ENCODE data around the gene DTX1. TPM values are rescaled to one million over a fixed set of nuclear protein-coding genes. Genes with fewer than 3 reads are reported as not detected.

DTX1 gene
- total and polyA plus RNA-seq, 4 donors = 0.15 to 4.8 (median 2.3) TPM

DNA sequence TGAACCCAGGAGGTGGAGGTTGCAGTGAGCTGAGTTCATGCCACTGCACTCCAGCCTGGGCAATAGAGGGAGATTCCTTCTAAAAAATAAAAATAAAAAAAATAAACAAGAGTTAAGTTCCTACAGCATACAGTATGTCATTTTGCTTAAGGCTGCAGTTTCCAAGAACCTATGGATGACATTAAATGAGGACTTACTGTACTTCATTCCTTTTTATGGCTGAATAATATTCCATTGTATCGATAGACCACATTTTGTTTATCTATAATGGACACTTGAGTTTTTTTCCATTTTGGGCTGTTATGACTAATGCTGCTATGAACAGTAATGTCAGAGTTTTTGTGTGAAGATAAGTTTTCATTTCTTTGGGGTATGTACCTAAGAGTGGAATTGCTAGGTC is 61.6 kb downstream of the DTX1 start:
- no peak overlapping the region for H3K4me3 ChIP-seq (ENCODE audit: low read length in 2 of 2)
- DNase-seq (no peak), ATAC-seq (ENCODE audit: low FRiP score) (no peak)
- no peaks in the 10 kb centered on the region for H3K36me3 ChIP-seq (ENCODE audit: control insufficient read depth in 1 of 2, insufficient read depth in 2 of 2, low read length in 1 of 2)
- 93 to 97% methylated on average over 1 of the region's 1 CpG for WGBS, 2 donors
- no peaks in the 10 kb centered on the region for H3K27me3 ChIP-seq (ENCODE audit: control insufficient read depth in 1 of 2, insufficient read depth in 2 of 2, low read length in 1 of 2)
- H3K4me1 ChIP-seq (ENCODE audit: control insufficient read depth in 1 of 2, insufficient read depth in 2 of 2, low read length in 2 of 2) = no peaks in the 10 kb centered on the region
- intact Hi-C loops (cut with DNase I) = no loop called here
- no peak overlapping the region for H3K27ac ChIP-seq (ENCODE audit: low read depth in 1 of 2, low read length in 2 of 2)
- no peaks in the 10 kb centered on the region for H3K9me3 ChIP-seq (ENCODE audit: control insufficient read depth, low read length)

DNA sequence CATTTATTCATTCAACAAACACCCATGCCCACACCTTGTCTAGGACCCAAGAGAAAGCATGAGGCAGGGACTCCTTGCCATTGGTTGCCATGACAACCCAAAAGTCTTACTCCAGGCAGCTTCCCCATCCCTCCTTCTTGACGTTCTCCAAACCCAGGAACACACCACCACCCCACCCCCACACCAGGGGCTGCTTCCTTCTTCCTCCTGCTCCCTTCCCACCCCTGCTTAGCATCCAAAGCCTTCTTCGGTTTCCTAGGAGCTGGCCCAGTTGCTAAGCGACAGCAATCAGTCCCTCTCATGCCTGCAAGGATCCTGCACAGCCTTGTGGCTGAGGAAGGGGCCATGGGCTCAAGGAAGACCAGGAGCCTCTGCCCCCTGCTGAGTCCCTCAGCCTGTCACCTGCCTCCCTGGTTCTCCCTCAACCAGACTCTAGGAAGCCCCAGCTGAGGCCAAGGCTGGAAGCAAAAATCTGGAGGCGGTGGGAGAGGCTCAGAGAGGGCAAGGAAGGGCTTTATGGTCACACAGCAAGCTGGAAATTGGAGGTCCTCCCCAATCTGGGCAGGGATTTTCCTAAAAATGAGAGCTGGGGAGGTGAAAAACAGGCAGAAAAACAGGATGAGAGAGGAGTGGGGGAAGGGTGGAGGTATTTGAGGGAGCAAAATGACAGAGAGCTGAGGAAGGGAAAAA is 63.6 kb downstream of the DTX1 start:
- WGBS, 2 donors = 33 to 34% methylated on average over 4 of the region's 4 CpGs
- intact Hi-C loops (cut with DNase I) = no loop called here
- ATAC-seq (ENCODE audit: low FRiP score) (no peak), DNase-seq (no peak)
- no peaks in the 10 kb centered on the region for H3K9me3 ChIP-seq (ENCODE audit: control insufficient read depth, low read length)
- no peaks in the 10 kb centered on the region for H3K4me1 ChIP-seq (ENCODE audit: control insufficient read depth in 1 of 2, insufficient read depth in 2 of 2, low read length in 2 of 2)
- no peaks in the 10 kb centered on the region for H3K36me3 ChIP-seq (ENCODE audit: control insufficient read depth in 1 of 2, insufficient read depth in 2 of 2, low read length in 1 of 2)
- H3K27me3 ChIP-seq (ENCODE audit: control insufficient read depth in 1 of 2, insufficient read depth in 2 of 2, low read length in 1 of 2) = no peaks in the 10 kb centered on the region
- no peak overlapping the region for H3K4me3 ChIP-seq (ENCODE audit: low read length in 2 of 2)
- H3K27ac ChIP-seq (ENCODE audit: low read depth in 1 of 2, low read length in 2 of 2) = no peak overlapping the region

DNA sequence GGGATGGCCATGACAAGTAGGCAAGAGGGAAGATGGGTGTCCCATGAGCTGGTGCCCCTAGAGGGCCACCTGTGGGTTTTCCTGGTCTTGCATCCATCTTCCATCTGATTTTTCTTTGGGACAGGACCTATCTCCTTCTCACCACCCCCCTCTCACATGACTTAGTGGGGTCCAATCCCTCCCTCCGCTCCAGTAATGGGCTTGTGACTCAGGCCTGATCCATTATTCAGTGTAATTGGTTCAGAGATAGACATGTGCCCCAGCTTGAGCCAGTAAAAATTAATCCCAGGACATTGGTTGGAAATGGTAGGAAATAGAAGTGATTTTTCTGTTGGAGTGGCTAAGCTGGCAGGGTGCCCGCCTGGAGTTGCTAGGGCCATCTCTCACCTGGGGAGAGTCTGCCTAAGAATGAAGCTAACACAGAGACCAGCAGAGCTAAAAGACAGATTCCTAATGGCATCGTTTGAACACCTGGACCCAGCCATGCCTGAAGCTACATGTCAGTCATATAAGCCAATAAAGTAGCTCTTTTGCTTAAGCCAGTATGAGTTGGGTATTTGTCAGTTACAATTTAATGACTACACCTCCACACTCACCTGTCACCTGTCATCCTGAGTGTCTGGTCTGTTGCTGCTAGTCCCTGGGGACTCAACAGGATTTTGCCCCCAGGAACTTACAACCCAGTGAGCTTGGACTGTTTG is 64.3 kb downstream of the DTX1 start:
- no peak overlapping the region for H3K4me3 ChIP-seq (ENCODE audit: low read length in 2 of 2)
- intact Hi-C loops (cut with DNase I) = no loop called here
- 75 to 77% methylated on average over 3 of the region's 3 CpGs for WGBS, 2 donors
- ATAC-seq (ENCODE audit: low FRiP score) = no peak
- H3K36me3 ChIP-seq (ENCODE audit: control insufficient read depth in 1 of 2, insufficient read depth in 2 of 2, low read length in 1 of 2) = no peaks in the 10 kb centered on the region
- no peak overlapping the region for H3K27ac ChIP-seq (ENCODE audit: low read depth in 1 of 2, low read length in 2 of 2)
- no peaks in the 10 kb centered on the region for H3K27me3 ChIP-seq (ENCODE audit: control insufficient read depth in 1 of 2, insufficient read depth in 2 of 2, low read length in 1 of 2)
- H3K4me1 ChIP-seq (ENCODE audit: control insufficient read depth in 1 of 2, insufficient read depth in 2 of 2, low read length in 2 of 2) = no peaks in the 10 kb centered on the region
- DNase-seq = peak in 1 of 2 donors; percentile 11
- no peaks in the 10 kb centered on the region for H3K9me3 ChIP-seq (ENCODE audit: control insufficient read depth, low read length)

DNA sequence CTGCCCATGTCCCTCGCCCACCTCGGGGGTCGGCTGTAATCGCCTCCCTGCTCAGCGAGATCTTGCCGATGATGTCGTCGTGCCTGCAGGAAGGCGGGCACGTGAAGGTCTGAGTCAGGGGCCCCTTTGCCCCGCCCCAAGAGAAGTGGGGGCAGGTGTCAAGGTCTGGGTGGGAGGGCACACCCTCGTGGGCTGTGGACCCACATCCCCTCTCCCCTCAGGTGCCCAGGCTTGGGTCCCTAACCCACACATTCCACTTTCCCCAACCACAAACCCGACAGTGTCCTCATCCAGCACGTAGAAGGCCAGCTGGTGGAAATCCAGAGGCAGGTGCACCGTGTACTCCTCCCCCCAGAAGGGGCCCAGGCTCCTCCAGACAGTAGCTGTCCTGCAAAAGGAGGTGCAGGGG is 71.3 kb downstream of the DTX1 start:
- Histone ChIP-seq H3K4me1 (ENCODE audit: control insufficient read depth in 1 of 2, insufficient read depth in 2 of 2, low read length in 2 of 2) (no peaks in the 10 kb centered on the region), H3K36me3 (ENCODE audit: control insufficient read depth in 1 of 2, insufficient read depth in 2 of 2, low read length in 1 of 2) (no peaks in the 10 kb centered on the region), H3K27me3 (ENCODE audit: control insufficient read depth in 1 of 2, insufficient read depth in 2 of 2, low read length in 1 of 2) (no peaks in the 10 kb centered on the region), H3K9me3 (ENCODE audit: control insufficient read depth, low read length) (no peaks in the 10 kb centered on the region), H3K4me3 (ENCODE audit: low read length in 2 of 2) (no peak overlapping the region), H3K27ac (ENCODE audit: low read depth in 1 of 2, low read length in 2 of 2) (no peak overlapping the region)
- intact Hi-C loops (cut with DNase I) = no loop called here
- DNase-seq (no peak), ATAC-seq (ENCODE audit: low FRiP score) (no peak)
- 42 to 53% methylated on average over 15 of the region's 15 CpGs for WGBS, 2 donors

DNA sequence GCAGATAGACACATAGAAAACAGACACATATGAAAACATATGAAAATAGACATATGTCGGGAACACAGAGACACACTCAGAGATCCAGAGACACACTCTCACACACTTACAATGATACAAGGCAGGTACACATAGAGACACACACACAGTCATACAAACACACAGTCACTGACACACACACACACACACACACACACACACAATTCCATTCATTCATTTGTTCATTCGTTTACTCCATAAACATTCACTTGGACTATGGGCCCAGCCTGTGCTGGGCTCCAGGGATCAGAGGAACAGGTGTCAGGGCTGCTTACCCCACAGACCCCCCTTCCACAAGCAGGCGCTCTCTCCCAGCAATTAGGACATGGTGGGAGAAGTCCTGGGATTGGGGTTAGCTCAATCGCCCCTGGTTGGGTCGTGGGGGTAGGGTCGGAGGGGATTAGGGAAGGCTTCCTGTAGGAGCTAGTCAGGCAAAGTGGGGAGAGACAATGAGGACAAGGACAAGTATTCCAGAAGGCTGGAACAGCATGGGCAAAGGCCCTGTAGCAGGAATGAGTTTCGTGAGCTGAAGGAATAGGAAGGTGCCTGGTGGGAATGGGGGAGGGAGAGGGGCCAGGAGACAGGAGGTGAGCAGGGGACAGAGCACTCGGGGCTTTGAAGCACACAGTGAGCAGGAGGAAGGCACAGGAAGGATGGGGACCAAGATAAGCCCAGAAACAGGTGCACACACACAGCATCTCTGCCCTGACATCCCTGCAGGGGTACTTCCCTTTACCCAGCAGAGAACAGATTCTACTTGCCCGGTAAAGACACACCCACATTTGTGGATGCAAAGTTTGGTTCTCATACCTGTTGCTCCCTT is 72.5 kb downstream of the DTX1 start:
- intact Hi-C loops (cut with DNase I) = no loop called here
- no peaks in the 10 kb centered on the region for H3K27me3 ChIP-seq (ENCODE audit: control insufficient read depth in 1 of 2, insufficient read depth in 2 of 2, low read length in 1 of 2)
- 48 to 56% methylated on average over 9 of the region's 9 CpGs for WGBS, 2 donors

DNA sequence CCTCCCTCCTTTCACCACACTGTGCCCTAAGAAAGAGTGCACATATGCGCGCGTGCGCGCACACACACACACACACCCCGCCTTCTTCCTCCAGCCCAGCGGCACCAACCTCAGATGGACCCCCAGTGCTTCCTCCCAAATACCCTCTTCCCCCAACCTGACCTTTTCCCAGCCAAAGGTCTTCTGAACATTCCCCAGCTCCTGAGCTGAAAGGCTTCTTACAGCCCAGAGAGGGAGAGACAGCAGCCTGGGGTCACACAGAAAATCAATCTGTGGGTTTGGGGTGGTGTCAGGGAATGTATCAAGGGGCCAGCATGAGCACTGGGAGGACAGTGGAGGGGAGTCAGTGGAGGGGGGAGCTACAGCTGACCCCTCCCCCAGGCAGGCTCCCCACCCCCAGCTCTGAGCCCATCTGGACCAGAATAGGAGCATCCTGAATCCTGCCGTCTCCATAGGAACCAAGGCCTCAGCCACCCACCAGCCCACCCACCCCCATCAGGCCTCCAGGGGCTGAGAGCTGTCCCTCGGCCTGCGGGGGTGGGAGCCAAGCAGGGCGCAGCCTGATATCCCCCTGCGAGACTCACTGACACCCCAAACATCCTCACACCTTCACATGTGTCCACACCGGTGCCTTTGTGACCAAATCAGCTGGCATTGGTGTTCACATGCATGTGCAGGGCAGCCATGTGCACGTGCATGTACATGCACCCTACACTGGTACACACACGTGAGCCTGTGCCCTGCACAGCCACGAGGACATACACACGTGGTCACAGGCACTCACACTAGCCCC is 73.3 kb downstream of the DTX1 start:
- WGBS, 2 donors = 71 to 73% methylated on average over 15 to 17 of the region's 17 CpGs
- no peaks in the 10 kb centered on the region for H3K36me3 ChIP-seq (ENCODE audit: control insufficient read depth in 1 of 2, insufficient read depth in 2 of 2, low read length in 1 of 2)

More for the DNA sequence above, 72.5 kb downstream of the DTX1 start:
- ATAC-seq (ENCODE audit: low FRiP score) = no peak
- Histone ChIP-seq H3K36me3 (ENCODE audit: control insufficient read depth in 1 of 2, insufficient read depth in 2 of 2, low read length in 1 of 2) (no peaks in the 10 kb centered on the region), H3K4me1 (ENCODE audit: control insufficient read depth in 1 of 2, insufficient read depth in 2 of 2, low read length in 2 of 2) (no peaks in the 10 kb centered on the region), H3K9me3 (ENCODE audit: control insufficient read depth, low read length) (no peaks in the 10 kb centered on the region), H3K4me3 (ENCODE audit: low read length in 2 of 2) (no peak overlapping the region), H3K27ac (ENCODE audit: low read depth in 1 of 2, low read length in 2 of 2) (no peak overlapping the region)
- DNase-seq = no peak

DNA sequence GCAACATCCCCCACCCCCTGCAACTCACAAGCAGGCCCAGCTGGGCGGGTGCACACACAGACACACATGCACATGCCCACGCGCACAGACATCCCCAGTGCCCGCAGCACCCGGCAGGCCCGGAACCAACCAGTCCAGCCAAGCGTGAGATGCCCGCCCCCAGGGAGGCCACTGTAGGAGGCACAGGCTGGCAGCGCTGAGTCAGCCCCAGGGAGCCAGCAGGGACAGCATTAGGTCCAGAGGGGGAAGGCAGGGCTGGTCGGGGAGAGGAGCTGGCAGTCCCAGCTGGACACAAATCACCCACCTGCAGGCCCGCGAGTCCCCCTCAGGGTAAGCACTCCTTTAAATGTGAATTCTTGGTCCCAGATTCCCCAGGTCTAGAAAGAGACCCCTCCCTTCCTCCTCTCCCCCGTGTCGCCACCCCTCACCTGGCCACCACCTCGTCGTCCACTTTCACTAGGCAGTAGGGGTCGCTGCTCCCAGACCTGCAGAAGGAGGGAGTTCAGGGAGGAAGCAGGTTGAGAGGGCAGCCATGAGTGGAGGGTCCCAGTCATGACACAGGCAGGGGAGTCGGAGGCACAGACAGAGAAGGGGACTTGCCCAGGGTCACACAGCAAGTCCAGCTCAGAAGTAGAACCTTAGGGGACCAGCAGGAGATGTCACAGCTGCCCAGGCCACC is 74.1 kb downstream of the DTX1 start:
- WGBS, 2 donors = 32 to 37% methylated on average over 18 of the region's 18 CpGs
- intact Hi-C loops (cut with DNase I) = no loop called here

More for the DNA sequence above, 73.3 kb downstream of the DTX1 start:
- ATAC-seq (ENCODE audit: low FRiP score) (no peak), DNase-seq (no peak)
- Histone ChIP-seq H3K4me1 (ENCODE audit: control insufficient read depth in 1 of 2, insufficient read depth in 2 of 2, low read length in 2 of 2) (no peaks in the 10 kb centered on the region), H3K4me3 (ENCODE audit: low read length in 2 of 2) (no peak overlapping the region), H3K9me3 (ENCODE audit: control insufficient read depth, low read length) (no peaks in the 10 kb centered on the region), H3K27ac (ENCODE audit: low read depth in 1 of 2, low read length in 2 of 2) (no peak overlapping the region), H3K27me3 (ENCODE audit: control insufficient read depth in 1 of 2, insufficient read depth in 2 of 2, low read length in 1 of 2) (no peaks in the 10 kb centered on the region)
- intact Hi-C loops (cut with DNase I) = no loop called here

DNA sequence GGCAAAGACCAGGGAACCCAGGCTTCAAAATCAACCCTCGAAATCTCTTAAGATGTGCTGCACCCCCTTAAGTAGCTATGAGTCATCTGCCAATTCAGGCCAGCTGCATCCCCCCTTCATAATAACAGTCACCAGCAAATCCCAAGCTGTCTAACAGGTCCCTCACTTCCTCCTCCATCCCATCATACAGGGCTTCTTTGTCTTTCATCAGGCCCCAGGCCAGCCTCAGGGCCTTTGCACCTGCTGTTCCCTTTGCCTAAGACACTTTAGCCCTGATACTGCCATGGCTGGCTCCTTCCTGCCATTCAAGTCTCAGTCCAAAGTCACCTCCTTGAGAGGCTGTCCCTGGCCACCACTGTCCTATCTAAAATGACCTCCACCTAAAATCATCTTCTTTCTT is 75.0 kb downstream of the DTX1 start:
- H3K36me3 ChIP-seq (ENCODE audit: control insufficient read depth in 1 of 2, insufficient read depth in 2 of 2, low read length in 1 of 2) = no peaks in the 10 kb centered on the region
- DNase-seq = no peak
- H3K4me3 ChIP-seq (ENCODE audit: low read length in 2 of 2) = no peak overlapping the region
- intact Hi-C loops (cut with DNase I) = no loop called here
- no peak overlapping the region for H3K27ac ChIP-seq (ENCODE audit: low read depth in 1 of 2, low read length in 2 of 2)
- WGBS, 2 donors = 71 to 73% methylated on average over 1 of the region's 1 CpG
- H3K9me3 ChIP-seq (ENCODE audit: control insufficient read depth, low read length) = no peaks in the 10 kb centered on the region
- no peaks in the 10 kb centered on the region for H3K27me3 ChIP-seq (ENCODE audit: control insufficient read depth in 1 of 2, insufficient read depth in 2 of 2, low read length in 1 of 2)
- no peak for ATAC-seq (ENCODE audit: low FRiP score)
- H3K4me1 ChIP-seq (ENCODE audit: control insufficient read depth in 1 of 2, insufficient read depth in 2 of 2, low read length in 2 of 2) = no peaks in the 10 kb centered on the region

More for the DNA sequence above, 74.1 kb downstream of the DTX1 start:
- DNase-seq (no peak), ATAC-seq (ENCODE audit: low FRiP score) (no peak)
- Histone ChIP-seq H3K4me3 (ENCODE audit: low read length in 2 of 2) (no peak overlapping the region), H3K9me3 (ENCODE audit: control insufficient read depth, low read length) (no peaks in the 10 kb centered on the region), H3K27ac (ENCODE audit: low read depth in 1 of 2, low read length in 2 of 2) (no peak overlapping the region), H3K36me3 (ENCODE audit: control insufficient read depth in 1 of 2, insufficient read depth in 2 of 2, low read length in 1 of 2) (no peaks in the 10 kb centered on the region), H3K4me1 (ENCODE audit: control insufficient read depth in 1 of 2, insufficient read depth in 2 of 2, low read length in 2 of 2) (no peaks in the 10 kb centered on the region), H3K27me3 (ENCODE audit: control insufficient read depth in 1 of 2, insufficient read depth in 2 of 2, low read length in 1 of 2) (no peaks in the 10 kb centered on the region)
